ENCODE data around the gene PLOD1. TPM values are rescaled to one million over a fixed set of nuclear protein-coding genes. Genes with fewer than 3 reads are reported as not detected.

Gene PLOD1
- total and polyA plus RNA-seq, 2 of the 13 experiments (the other 11 are each of a cell fraction or from before 2014, with no cell fraction given) = 70.1 to 318 TPM

GRCh38 chr1:11991969-11992676 lies 57.6 kb downstream of the PLOD1 start:
- ChIA-PET CTCF (ENCODE audit: low intra/inter-chr PET ratio, low total read pairs) (no interaction called here), POLR2A (interaction anchor here (0.7 to 3.4 kb wide), 3 partner anchors 11 to 83 kb away, joined by 3 to 33 read pairs (median 28); partner anchors contain the start of genes MFN2 and MIIP)
- TF ChIP-seq KLF13 (CRISPR knock-in tag; IDR thresholded peaks at IDR 0.05) (no peak), KDM3A (CRISPR knock-in tag; IDR thresholded peaks at IDR 0.05; ENCODE audit: low read depth) (no peak), ZBTB7A (CRISPR knock-in tag; IDR thresholded peaks at IDR 0.05) (no peak), NR2F1 (CRISPR knock-in tag; IDR thresholded peaks at IDR 0.05) (no peak), DMAP1 (CRISPR knock-in tag; IDR thresholded peaks at IDR 0.05) (no peak), ZNF841 (CRISPR knock-in tag; IDR thresholded peaks at IDR 0.05; ENCODE audit: borderline replicate concordance) (no peak), ZBTB39 (CRISPR knock-in tag; IDR thresholded peaks at IDR 0.05) (no peak), THAP8 (CRISPR knock-in tag; IDR thresholded peaks at IDR 0.05; ENCODE audit: borderline replicate concordance) (no peak), ZNF207 (IDR thresholded peaks at IDR 0.05; ENCODE audit: borderline replicate concordance) (no peak), POGZ (CRISPR knock-in tag; IDR thresholded peaks at IDR 0.05) (no peak), GRHL1 (CRISPR knock-in tag; conservative IDR thresholded peaks at IDR 0.05) (no peak)
- Histone ChIP-seq H3K27me3 (ENCODE audit: control insufficient read depth in 1 of 2, insufficient read depth in 2 of 2, low read length in 2 of 2) (no peaks in the 10 kb centered on the region), H3K9ac (ENCODE audit: insufficient read depth, low read depth, low read length) (no peak overlapping the region), H2AFZ (ENCODE audit: low read length) (no peak overlapping the region), H3K4me2 (ENCODE audit: low read depth, low read length) (no peak overlapping the region), H3K4me3 (replicated peaks in 1 of 3; ENCODE audit: insufficient read depth in 1 of 3, low read depth in 2 of 3, low read length in 3 of 3) (no peak overlapping the region), H3K9me3 (ENCODE audit: low read length) (no peaks in the 10 kb centered on the region), H3K27ac (ENCODE audit: extremely low read length, insufficient read depth, low read length) (no peak overlapping the region), H3K79me2 (ENCODE audit: insufficient read depth, low read length) (peaks cover 6% of the 10 kb centered on the region), H3K36me3 (replicated peaks in 1 of 2; ENCODE audit: control insufficient read depth in 1 of 2, insufficient read depth in 2 of 2, low read length in 2 of 2) (peaks cover 22 to 74% of the 10 kb centered on the region in 2 experiments), H3K4me1 (ENCODE audit: insufficient read depth, low read length) (peaks cover 35% of the 10 kb centered on the region), H4K20me1 (ENCODE audit: insufficient read depth, low read length) (no peaks in the 10 kb centered on the region)
- FAIRE-seq (peak; percentile 8), ATAC-seq (no peak), DNase-seq (ENCODE audit: low spot score) (no peak)
- 86% methylated on average over 15 of the region's 16 CpGs for WGBS (ENCODE audit: low lambda C conversion rate)
- BruUV-seq (replicated peaks) = no TSS peak
- intact Hi-C loops (cut with micrococcal nuclease; ENCODE audit: unreplicated experiment) (no loop called here), in situ Hi-C loops (cut with HindIII; ENCODE audit: extremely low pct_ligation_motif_present, low pct_unique_long_range_greater_than_20kb) (no loop called here)
